Adipocyte (in vitro differentiated cells): ENCODE measurements around the gene GPATCH8.
"Not testable (repeated sequence)": the region's sequence is repeated elsewhere in the genome, so short reads cannot be mapped to it uniquely, and the experiment has no call there.

Source experiments
- DNase-seq: peaks from one replicate; pipeline ENCODE4 v3.0.0-alpha.2; 2015; ENCODE audit warnings: low read depth
- H3K27me3 ChIP-seq: replicated peaks from 2 replicates; pipeline ENCODE4 v1.7.0; 2013; ENCODE audit warnings: mild to moderate bottlenecking, low read length, moderate library complexity; ENCODE audit not compliant: control insufficient read depth, insufficient read depth
- H3K36me3 ChIP-seq: 2 replicates; pipeline ENCODE4 v1.7.0; 2013; ENCODE audit warnings: low read length, mild to moderate bottlenecking, moderate library complexity; ENCODE audit not compliant: control insufficient read depth, insufficient read depth, severe bottlenecking
- H3K4me1 ChIP-seq: 2 replicates; pipeline ENCODE4 v1.7.0; 2013; ENCODE audit warnings: mild to moderate bottlenecking, low read length, moderate library complexity; ENCODE audit not compliant: control insufficient read depth, insufficient read depth
- H3K4me3 ChIP-seq: 2 replicates; pipeline ENCODE4 v1.7.0; 2013; ENCODE audit warnings: mild to moderate bottlenecking, low read length, moderate library complexity
- H3K9ac ChIP-seq: 2 replicates; pipeline ENCODE4 v1.7.0; 2013; ENCODE audit warnings: mild to moderate bottlenecking, low read length, moderate library complexity
- H3K9me3 ChIP-seq: 2 replicates; pipeline ENCODE4 v1.7.0; 2013; ENCODE audit warnings: mild to moderate bottlenecking, low read length, moderate library complexity; ENCODE audit not compliant: control insufficient read depth

The GPATCH8 gene

GRCh38 chr17:44409309-44410028 lies 93.7 kb downstream of the GPATCH8 start:
- DNase-seq = no peak
- Histone ChIP-seq H3K36me3 (peaks cover 8% of the 10 kb centered on the region), H3K4me1 (peaks cover 10% of the 10 kb centered on the region), H3K27me3 (no peaks in the 10 kb centered on the region), H3K4me3 (no peak overlapping the region), H3K9ac (no peak overlapping the region), H3K9me3 (no peaks in the 10 kb centered on the region)

GRCh38 chr17:44408786-44409185 lies 94.4 kb downstream of the GPATCH8 start:
- DNase-seq = no peak
- Histone ChIP-seq H3K36me3 (peaks cover 15% of the 10 kb centered on the region), H3K4me3 (no peak overlapping the region), H3K27me3 (no peaks in the 10 kb centered on the region), H3K9ac (no peak overlapping the region), H3K9me3 (no peaks in the 10 kb centered on the region), H3K4me1 (peaks cover 6% of the 10 kb centered on the region)

- H3K36me3 ChIP-seq = peaks cover 61% of the 10 kb centered on the region
- H3K4me3 ChIP-seq = no peak overlapping the region
- H3K9me3 ChIP-seq = no peaks in the 10 kb centered on the region
- peaks cover 6% of the 10 kb centered on the region for H3K4me1 ChIP-seq
- no peak for DNase-seq
- H3K9ac ChIP-seq = no peak overlapping the region
- no peaks in the 10 kb centered on the region for H3K27me3 ChIP-seq
Measured at GRCh38 chr17:44402564-44403172, 100.5 kb downstream of the GPATCH8 start.

GRCh38 chr17:44400226-44400847 lies 102.9 kb downstream of the GPATCH8 start:
- Histone ChIP-seq H3K9ac (no peak overlapping the region), H3K27me3 (no peaks in the 10 kb centered on the region), H3K4me1 (no peaks in the 10 kb centered on the region), H3K9me3 (no peaks in the 10 kb centered on the region), H3K4me3 (no peak overlapping the region), H3K36me3 (peaks cover 76% of the 10 kb centered on the region)
- DNase-seq = peak; percentile 60

GRCh38 chr17:44398692-44399691 lies 104.2 kb downstream of the GPATCH8 start:
- Histone ChIP-seq H3K9me3 (no peaks in the 10 kb centered on the region), H3K36me3 (peaks cover 67% of the 10 kb centered on the region), H3K9ac (no peak overlapping the region), H3K4me3 (no peak overlapping the region), H3K27me3 (no peaks in the 10 kb centered on the region), H3K4me1 (no peaks in the 10 kb centered on the region)
- DNase-seq = no peak

GRCh38 chr17:44397479-44398440 lies 105.4 kb downstream of the GPATCH8 start:
- H3K9me3 ChIP-seq = no peaks in the 10 kb centered on the region
- H3K4me1 ChIP-seq = no peaks in the 10 kb centered on the region
- no peak overlapping the region for H3K9ac ChIP-seq
- no peak for DNase-seq
- no peak overlapping the region for H3K4me3 ChIP-seq
- no peaks in the 10 kb centered on the region for H3K27me3 ChIP-seq
- peaks cover 63% of the 10 kb centered on the region for H3K36me3 ChIP-seq

GRCh38 chr17:44396946-44397345 lies 106.3 kb downstream of the GPATCH8 start:
- no peaks in the 10 kb centered on the region for H3K27me3 ChIP-seq
- peaks cover 56% of the 10 kb centered on the region for H3K36me3 ChIP-seq
- H3K9ac ChIP-seq = no peak overlapping the region
- H3K9me3 ChIP-seq = no peaks in the 10 kb centered on the region
- no peak for DNase-seq
- H3K4me3 ChIP-seq = no peak overlapping the region
- no peaks in the 10 kb centered on the region for H3K4me1 ChIP-seq

GRCh38 chr17:44394833-44395232 lies 108.4 kb downstream of the GPATCH8 start:
- Histone ChIP-seq H3K9ac (no peak overlapping the region), H3K4me1 (no peaks in the 10 kb centered on the region), H3K36me3 (peaks cover 37% of the 10 kb centered on the region), H3K4me3 (no peak overlapping the region), H3K9me3 (no peaks in the 10 kb centered on the region), H3K27me3 (no peaks in the 10 kb centered on the region)
- DNase-seq = no peak

- DNase-seq, H3K4me3 ChIP-seq, H3K4me1 ChIP-seq, H3K27me3 ChIP-seq, H3K9me3 ChIP-seq, H3K9ac ChIP-seq: not testable (repeated sequence)
- peaks cover 30% of the 10 kb centered on the region for H3K36me3 ChIP-seq
Measured at GRCh38 chr17:44394112-44394511, 109.1 kb downstream of the GPATCH8 start.

- H3K27me3 ChIP-seq = peaks cover 2% of the 10 kb centered on the region
- no peak for DNase-seq
- no peak overlapping the region for H3K4me3 ChIP-seq
- no peak overlapping the region for H3K9ac ChIP-seq
- H3K9me3 ChIP-seq = no peaks in the 10 kb centered on the region
- no peaks in the 10 kb centered on the region for H3K4me1 ChIP-seq
- H3K36me3 ChIP-seq = no peaks in the 10 kb centered on the region
Measured at GRCh38 chr17:44390250-44390870, 112.8 kb downstream of the GPATCH8 start.
